ENCODE results near the gene ERCC6.

Gene ERCC6

DNA sequence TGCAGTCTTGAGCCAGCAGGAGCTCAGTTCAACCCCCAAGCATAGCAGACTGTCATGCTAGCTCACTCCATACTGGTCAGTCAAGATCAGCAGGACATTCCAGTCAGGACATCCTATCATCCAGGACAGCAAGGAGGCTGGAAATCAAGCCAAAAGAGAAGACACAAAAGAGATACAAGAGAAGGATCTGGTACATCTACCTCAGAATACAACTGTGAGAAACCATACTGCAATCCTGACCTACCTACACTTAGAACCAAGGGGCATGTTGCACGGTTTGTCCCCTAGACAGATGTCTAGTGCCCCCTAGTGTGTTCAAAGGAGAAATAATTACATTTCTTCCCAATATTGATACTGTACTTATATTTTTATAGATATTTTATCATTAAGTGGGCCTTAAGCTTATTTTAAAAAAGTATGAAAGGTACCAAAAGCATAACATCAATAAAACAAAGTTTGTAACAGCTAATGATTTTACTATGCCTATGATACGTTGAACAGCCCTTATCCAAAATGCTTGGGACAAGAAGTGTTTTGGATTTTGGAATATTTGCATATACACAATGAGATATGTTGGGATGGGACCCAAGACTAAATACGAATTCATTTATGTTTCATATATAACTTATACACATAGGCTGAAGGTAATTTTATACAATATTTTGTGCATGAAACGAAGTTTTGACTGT, 26.7 kb downstream of the ERCC6 start:
- DNase-seq (ENCODE audit: low spot score): peak; percentile 4

- DNase-seq (ENCODE audit: low spot score): no peak
Measured at GRCh38 chr10:49509771-49510303, 29.1 kb downstream of the ERCC6 start.

- no peak for DNase-seq (ENCODE audit: low spot score)
Measured at GRCh38 chr10:49508654-49509053, 30.3 kb downstream of the ERCC6 start.

DNA sequence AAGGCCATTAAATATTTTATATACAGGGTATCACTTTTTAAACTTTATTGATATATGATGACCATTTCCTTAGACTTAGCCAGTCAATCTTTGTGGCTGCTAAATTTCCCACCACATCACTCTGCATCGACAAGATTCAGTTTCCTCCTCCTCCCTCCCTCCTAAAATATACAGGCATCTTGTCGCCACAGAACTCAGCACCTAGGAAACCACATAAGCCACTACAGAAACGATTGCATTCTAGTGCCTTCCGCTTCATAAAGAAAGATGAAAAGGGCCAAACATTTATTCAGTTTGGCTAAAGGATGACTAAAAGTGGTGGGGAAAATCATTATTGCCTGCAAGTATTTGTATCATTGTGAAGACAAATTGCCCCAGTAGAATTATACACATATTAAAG, 30.7 kb downstream of the ERCC6 start:
- DNase-seq (ENCODE audit: low spot score): no peak

DNA sequence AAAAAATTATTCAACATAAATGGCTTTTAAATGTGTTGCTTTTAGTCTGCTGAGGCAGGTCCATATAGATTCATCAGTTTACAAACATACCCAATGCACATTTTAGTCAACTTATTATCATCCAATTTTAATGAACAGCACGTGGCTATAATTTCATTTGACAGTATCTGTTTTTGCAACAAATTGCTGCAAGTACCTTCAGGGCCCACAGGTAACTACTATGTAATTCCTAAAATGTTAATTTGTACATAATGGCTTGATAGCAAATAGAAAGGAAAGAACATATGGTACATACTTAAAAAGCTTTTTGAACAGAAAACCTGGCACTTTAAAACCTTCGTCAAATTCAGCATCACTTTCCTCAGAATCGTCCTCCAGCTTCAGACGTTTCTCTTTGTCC, 33.3 kb downstream of the ERCC6 start:
- no peak for DNase-seq (ENCODE audit: low spot score)

- no peak for DNase-seq (ENCODE audit: low spot score)
Measured at GRCh38 chr10:49505076-49505475, 33.8 kb downstream of the ERCC6 start.

DNA sequence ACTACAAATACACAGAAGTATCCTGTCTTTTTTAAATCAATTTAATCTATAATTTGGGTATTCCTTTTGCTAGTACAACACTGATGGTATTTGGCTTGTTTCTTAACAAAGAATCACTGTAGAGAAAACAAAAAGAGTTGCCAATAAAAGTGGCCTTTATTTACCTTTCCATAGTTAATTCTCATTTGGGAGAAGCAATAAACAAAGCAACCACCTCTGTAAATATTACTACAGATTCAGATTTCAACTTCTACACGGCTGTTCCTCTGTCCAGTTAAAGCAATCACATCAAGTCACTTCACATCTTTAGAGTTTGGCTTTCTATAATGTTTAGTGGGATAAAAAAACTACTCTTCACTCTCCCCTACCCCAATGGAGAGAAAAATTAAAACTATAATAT, 34.4 kb downstream of the ERCC6 start:
- no peak for DNase-seq (ENCODE audit: low spot score)

GRCh38 chr10:49502358-49502757, 36.6 kb downstream of the ERCC6 start:
- no peak for DNase-seq (ENCODE audit: low spot score)

GRCh38 chr10:49500412-49500811, 38.5 kb downstream of the ERCC6 start:
- no peak for DNase-seq (ENCODE audit: low spot score)

- no peak for DNase-seq (ENCODE audit: low spot score)
Measured at GRCh38 chr10:49499305-49499851, 39.5 kb downstream of the ERCC6 start.

DNA sequence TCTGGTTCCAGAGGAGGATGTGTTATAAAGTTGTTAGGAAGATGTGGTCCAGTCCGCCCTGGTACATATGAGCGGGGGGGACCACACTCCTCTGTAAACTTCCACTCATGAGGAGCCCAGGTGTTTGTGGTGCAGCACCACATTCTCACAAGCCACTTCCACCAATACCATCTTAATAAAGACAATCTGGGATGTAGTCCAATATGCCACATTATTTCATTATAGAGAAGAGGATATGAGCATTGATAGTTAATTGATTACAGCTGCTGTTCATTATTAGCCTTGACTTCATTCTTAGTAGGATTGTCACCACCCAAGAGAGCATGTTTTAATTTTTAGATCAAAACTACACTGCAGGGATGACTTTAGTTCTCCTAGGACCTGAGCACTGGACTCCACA, 40.5 kb downstream of the ERCC6 start:
- DNase-seq (ENCODE audit: low spot score): no peak

GRCh38 chr10:49497358-49497757, 41.6 kb downstream of the ERCC6 start:
- no peak for DNase-seq (ENCODE audit: low spot score)

- DNase-seq (ENCODE audit: low spot score): peak; percentile 3
Measured at GRCh38 chr10:49488056-49488717, 50.7 kb downstream of the ERCC6 start.

DNA sequence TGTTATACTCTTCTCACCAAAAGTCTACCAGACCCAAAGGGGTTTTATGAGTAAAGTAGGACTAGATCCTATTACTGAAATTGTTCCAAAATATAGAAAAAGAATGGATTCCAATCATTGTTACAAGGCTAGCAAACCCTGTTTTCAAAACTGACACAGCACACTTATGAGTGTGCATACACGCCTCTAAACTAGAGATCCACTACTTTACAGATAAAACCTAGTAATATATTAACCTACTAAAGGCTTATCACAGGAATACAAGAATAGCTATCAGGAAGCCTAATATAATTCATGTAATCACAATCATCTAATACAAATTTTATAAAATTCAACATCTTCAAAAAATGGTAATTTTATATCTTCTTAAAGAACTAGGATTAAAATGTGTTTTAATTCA, 52.2 kb downstream of the ERCC6 start:
- DNase-seq (ENCODE audit: low spot score): no peak

- DNase-seq (ENCODE audit: low spot score): no peak
Measured at GRCh38 chr10:49486009-49486408, 52.9 kb downstream of the ERCC6 start.

DNA sequence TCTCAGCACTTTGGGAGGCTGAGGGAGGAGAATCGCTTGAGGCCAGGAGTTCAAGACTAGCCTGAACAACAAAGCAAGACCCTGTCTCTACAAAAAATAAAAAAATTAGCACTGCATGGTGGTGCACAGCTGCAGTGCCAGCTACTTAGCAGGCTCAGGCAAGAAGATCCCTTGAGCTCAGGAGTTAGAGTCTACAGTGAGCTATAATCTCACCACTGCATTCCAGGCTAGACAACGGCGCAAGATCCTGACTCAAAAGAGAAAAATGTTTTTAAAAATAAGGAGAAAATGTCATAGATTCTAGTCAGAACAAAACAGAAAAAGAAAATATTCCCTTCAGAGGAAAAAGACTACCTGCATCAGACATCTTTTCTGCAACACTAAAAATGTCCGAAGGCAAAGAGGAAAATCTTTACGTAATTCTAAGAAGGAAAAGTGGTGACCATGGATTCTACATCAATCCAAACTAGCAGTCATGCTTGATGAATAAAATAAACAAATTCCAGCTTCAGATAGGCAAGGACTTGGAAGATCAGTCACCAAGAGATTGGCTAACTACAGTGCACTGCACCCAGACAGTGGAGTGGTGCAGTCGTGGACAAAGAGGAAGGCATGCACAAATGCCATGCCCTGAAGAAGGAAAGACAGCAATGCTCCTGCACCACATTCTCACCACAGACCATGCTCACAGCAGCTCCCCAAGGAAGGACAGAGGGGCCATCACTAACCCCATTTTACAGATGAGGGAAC, 54.3 kb downstream of the ERCC6 start:
- no peak for DNase-seq (ENCODE audit: low spot score)

DNA sequence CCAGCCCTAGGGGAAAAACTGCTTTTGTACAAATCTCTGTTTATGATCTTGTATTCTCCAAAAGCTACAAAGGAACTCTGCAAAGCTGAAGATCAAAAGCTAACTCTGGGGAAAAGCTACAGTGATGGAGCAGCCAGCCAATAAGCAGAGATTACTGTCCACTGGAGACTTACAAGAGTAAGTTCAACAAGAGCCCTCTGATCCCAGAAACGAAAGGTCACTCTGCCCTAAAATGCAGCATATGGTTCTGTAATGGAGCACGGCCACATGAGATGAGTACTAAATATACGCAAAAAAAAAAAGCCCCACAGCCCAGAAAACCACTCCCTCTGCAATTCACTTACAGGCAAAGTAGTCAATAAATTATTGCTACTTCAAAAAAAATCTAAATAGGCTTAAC, 60.1 kb downstream of the ERCC6 start:
- no peak for DNase-seq (ENCODE audit: low spot score)

DNA sequence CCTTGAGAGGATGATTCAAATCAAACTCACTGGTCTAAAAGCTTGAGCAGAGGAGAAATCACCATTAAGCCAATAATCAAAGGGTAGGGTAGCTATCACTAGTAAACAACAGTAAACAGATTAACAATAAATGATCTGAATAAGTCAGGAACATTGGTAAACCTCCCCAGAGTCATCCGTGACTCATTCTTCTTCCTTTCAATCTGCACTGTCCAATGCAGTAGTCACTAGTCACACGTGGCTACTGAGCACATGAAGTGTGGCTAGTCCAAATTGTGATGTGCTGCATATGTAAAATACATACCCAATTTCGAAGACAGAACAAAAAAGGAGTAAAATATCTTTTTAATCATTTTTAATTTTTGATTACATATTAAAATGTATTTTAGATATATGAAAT, 64.0 kb downstream of the ERCC6 start:
- no peak for DNase-seq (ENCODE audit: low spot score)

DNA sequence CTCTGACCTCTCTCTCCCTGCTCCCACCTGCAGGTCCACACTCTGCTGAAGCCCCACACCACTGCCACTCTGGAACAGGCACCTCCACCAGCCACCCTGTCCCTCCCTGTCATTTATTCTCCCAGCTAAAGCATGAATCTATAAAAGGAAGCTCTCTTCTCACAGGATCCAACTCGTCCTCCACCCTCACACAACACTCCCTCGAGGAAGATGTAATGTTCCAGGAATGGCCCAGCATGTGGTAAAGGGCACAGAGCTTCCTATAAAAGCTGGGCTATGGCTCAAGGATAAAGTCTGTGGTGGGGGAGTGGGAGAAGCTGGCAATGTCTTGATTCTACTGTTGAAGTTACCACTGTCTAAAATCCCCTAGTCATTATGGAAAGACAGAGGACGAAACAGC, 67.4 kb downstream of the ERCC6 start:
- DNase-seq (ENCODE audit: low spot score): no peak

DNA sequence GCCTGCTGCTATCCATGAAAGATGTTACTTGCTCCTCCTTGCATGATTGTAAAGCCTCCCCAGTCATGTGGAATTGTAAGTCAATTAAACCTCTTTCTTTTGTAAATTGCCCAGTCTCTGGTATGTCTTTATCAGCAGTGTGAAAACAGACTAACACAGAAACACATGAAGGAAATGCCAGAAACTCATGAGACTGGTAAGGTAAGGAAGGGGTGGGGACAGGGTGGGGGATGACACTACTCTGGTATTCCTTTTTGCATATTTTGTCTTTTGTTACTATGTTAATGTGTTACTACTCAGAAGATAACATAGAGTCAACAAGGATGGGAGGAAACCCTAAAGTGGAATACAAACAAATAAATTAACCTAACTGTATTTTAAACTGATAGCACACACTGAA, 73.2 kb downstream of the ERCC6 start:
- no peak for DNase-seq (ENCODE audit: low spot score)

Data from COLO829 (cell line).